Activated B cell treated with CpG ODN at 0.5 μM for 24 hours (primary cell): ENCODE data around the gene RGS7. TPM values are rescaled to one million over a fixed set of nuclear protein-coding genes. Genes with fewer than 3 reads are reported as not detected.
"Not testable (repeated sequence)": the region's sequence is repeated elsewhere in the genome, so short reads cannot be mapped to it uniquely, and the experiment has no call there.

ENCODE experiments used
- ATAC-seq: fragments of 200-7000 bp; cut with Tn5 transposase; one replicate; pipeline ENCODE4 v1.10.0; 2021; ENCODE audit warnings: low read depth, mild to moderate bottlenecking, moderate library complexity
- CTCF ChIA-PET: fragments of 350-600 bp; sonication (Branson Sonifier 250); formaldehyde crosslinking; loops from one replicate; lab custom pipeline; 2021; ENCODE audit warnings: antibody characterized with exemption; lab: Charles Lee
- POLR2A ChIA-PET: fragments of 350-600 bp; sonication (Branson Sonifier 250); formaldehyde crosslinking; loops from one replicate; lab custom pipeline; 2021; ENCODE audit warnings: antibody characterized with exemption; lab: Charles Lee
- DNase-seq: peaks from one replicate; pipeline ENCODE4 v3.0.0; 2022
- H3K27ac Mint-ChIP-seq: one replicate; pipeline ENCODE4 v1.8.0; 2020; ENCODE audit warnings: mixed read lengths
- H3K27me3 Mint-ChIP-seq: one replicate; pipeline ENCODE4 v1.8.0; 2021; ENCODE audit warnings: mixed read lengths
- H3K36me3 Mint-ChIP-seq: one replicate; pipeline ENCODE4 v1.8.0; 2021; ENCODE audit warnings: low read depth, mixed read lengths
- H3K4me1 Mint-ChIP-seq: one replicate; pipeline ENCODE4 v1.8.0; 2021; ENCODE audit warnings: mixed read lengths
- H3K4me3 Mint-ChIP-seq: one replicate; pipeline ENCODE4 v1.8.0; 2020; ENCODE audit warnings: mild to moderate bottlenecking, mixed read lengths
- H3K9me3 Mint-ChIP-seq: one replicate; pipeline ENCODE4 v1.8.0; 2020; ENCODE audit warnings: mixed read lengths
- CTCF ChIP-seq: fragments of 200-600 bp; IDR thresholded peaks from one replicate; pipeline ENCODE4 v1.8.0; 2022; ENCODE audit warnings: antibody characterized with exemption, mild to moderate bottlenecking
- intact Hi-C: fragments of 100-400 bp; cut with micrococcal nuclease; formaldehyde crosslinking; loops from one replicate; pipeline ENCODE4 v1.15.1; 2024
- total RNA-seq: library from RNA; stranded (reverse); gene quantifications from 2 replicates; pipeline ENCODE4 v1.2.3, GENCODE V29; 2022

RGS7 gene
- total RNA-seq, 1 donor from 2014 or later, result 0.49 TPM

DNA sequence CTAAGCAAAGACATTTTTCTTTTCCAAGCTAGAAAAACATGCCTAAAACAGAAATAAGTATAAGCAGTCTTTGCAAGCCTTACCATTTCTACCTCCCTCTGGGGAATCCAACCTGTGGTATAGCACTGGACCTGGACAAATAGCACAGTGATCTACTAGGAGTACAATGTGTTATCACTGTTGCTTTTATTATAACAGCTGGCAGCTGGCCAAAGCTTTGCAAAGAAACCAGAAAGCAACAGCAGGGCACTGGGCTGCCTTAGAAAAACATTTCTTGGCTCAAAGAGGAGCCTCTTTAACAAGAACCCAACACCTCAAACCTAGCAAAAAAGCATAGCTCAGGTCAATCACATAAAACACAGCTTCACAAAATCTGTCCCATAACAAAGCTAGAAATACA, 450.5 kb downstream of the RGS7 start:
- DNase-seq (no peak), ATAC-seq (no peak)
- H3K9me3 Mint-ChIP-seq, result no peaks in the 10 kb centered on the region
- ChIA-PET CTCF (no interaction called here), POLR2A (no interaction called here)
- H3K27me3 Mint-ChIP-seq, result no peaks in the 10 kb centered on the region
- H3K27ac Mint-ChIP-seq, result no peak overlapping the region
- peaks cover 3% of the 10 kb centered on the region for H3K4me1 Mint-ChIP-seq
- no peak for TF ChIP-seq CTCF
- H3K36me3 Mint-ChIP-seq, result no peaks in the 10 kb centered on the region
- intact Hi-C loops, result no loop called here
- H3K4me3 Mint-ChIP-seq, result no peak overlapping the region

DNA sequence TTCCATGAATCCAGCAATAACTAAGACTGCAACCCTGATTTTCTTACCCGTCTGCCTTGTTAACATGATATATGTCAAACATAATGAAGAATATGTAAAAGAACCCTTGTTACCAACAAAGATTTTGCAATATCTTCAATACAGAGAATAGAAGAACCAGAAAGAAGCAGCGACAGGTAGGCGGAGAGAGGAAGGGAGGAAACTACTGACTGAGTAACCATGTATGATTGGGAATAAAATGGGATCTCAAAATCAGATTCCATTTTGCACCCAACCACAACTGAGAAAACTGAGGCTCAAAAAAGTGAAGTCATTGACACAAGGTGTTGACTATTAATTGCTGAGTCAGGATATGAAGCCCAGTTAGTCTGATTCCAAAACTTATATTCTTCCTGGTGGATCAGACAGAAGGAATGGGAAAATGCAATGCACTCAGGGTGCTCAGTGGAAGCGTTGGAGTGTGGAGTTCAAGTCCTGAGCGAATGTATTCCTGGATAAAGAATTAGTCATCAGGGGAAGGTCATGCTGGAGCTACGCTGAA, 451.7 kb downstream of the RGS7 start:
- H3K36me3 Mint-ChIP-seq, result no peaks in the 10 kb centered on the region
- no peak for TF ChIP-seq CTCF
- DNase-seq, result no peak
- ChIA-PET CTCF (no interaction called here), POLR2A (no interaction called here)
- peaks cover 3% of the 10 kb centered on the region for H3K4me1 Mint-ChIP-seq
- H3K27me3 Mint-ChIP-seq, result no peaks in the 10 kb centered on the region
- intact Hi-C loops, result no loop called here
- ATAC-seq, result no peak
- H3K9me3 Mint-ChIP-seq, result no peaks in the 10 kb centered on the region
- H3K27ac Mint-ChIP-seq, result no peak overlapping the region
- H3K4me3 Mint-ChIP-seq, result no peak overlapping the region

GRCh38 chr1:240895424-240895823, 461.6 kb downstream of the RGS7 start:
- H3K9me3 Mint-ChIP-seq, H3K36me3 Mint-ChIP-seq, H3K4me3 Mint-ChIP-seq, POLR2A ChIA-PET, H3K27me3 Mint-ChIP-seq, ATAC-seq, H3K27ac Mint-ChIP-seq, CTCF ChIA-PET, DNase-seq, intact Hi-C loops, H3K4me1 Mint-ChIP-seq: not testable (repeated sequence)

DNA sequence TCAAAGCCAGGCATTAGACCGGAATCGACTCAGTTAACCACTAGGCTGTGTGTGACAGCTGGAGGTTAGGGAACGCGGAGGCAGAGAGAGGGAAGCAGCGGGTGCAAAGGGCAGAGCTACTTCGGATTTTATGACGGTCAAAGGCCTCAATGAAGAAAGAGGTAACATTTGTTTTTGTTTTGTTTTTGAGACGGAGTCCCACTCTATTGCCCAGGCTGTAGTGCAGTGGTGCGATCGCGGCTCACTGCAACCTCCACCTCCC, 468.3 kb downstream of the RGS7 start:
- no peaks in the 10 kb centered on the region for H3K36me3 Mint-ChIP-seq
- no peaks in the 10 kb centered on the region for H3K9me3 Mint-ChIP-seq
- POLR2A ChIA-PET, result no interaction called here
- H3K27ac Mint-ChIP-seq, result no peak overlapping the region
- CTCF ChIA-PET, result interaction anchor here (1.5 kb wide), 1 partner anchor 597 kb away, joined by 9 read pairs; no protein-coding TSS in a partner anchor
- ATAC-seq (no peak), DNase-seq (no peak)
- intact Hi-C loops, result loop anchor here (1.0 to 5.0 kb wide), 5 partner anchors 59 to 1129 kb away; no protein-coding TSS in a partner anchor
- H3K27me3 Mint-ChIP-seq, result no peaks in the 10 kb centered on the region
- no peak overlapping the region for H3K4me3 Mint-ChIP-seq
- H3K4me1 Mint-ChIP-seq, result no peaks in the 10 kb centered on the region
- TF ChIP-seq CTCF, result no peak

DNA sequence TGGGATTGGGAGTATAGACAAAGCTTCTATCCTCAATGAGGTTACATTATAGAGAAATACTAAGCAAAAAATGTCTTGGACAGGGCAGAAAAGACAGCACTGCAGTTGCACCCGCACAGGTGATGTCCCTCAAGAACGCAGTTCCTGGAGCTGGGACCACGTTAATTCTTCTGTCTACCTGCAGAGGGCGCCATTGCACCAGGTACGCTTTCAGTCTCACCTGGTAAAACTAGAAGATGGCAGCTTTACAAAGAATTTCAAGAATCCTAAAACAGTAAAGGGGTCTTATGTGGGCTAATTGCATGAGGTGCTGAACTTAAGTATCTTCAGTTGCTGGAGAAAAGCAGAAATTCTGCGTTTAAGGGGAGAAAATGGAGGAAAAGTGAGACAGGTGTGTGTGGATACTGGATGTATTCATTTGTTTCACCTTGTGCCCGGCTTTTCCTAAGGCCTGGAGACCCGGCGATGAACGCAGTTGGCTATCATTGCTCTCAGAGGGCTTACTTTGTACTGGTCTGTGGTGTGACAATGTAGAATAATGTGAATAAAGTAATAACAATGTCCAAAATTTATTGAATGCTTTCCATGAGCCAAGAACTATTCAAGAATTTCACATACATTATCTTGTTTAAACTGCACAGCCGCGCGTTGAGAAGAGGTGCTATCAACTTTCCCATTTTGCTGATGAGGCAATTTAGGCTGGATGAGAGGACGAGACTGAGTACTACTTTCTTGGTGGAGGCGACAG, 468.8 kb downstream of the RGS7 start:
- CTCF ChIA-PET, result interaction anchor here (1.0 to 1.5 kb wide), 2 partner anchors 519 to 597 kb away, joined by 6 to 9 read pairs; no protein-coding TSS in a partner anchor
- Mint-ChIP-seq H3K36me3 (no peaks in the 10 kb centered on the region), H3K4me3 (no peak overlapping the region), H3K27ac (no peak overlapping the region), H3K27me3 (no peaks in the 10 kb centered on the region), H3K9me3 (peaks cover 2% of the 10 kb centered on the region), H3K4me1 (no peaks in the 10 kb centered on the region)
- ATAC-seq (no peak), DNase-seq (no peak)
- POLR2A ChIA-PET, result no interaction called here
- intact Hi-C loops, result loop anchor here (1.0 to 5.0 kb wide), 5 partner anchors 59 to 1129 kb away; no protein-coding TSS in a partner anchor
- TF ChIP-seq CTCF, result no peak
